GM12878 (cell line): ENCODE data around the gene FGFBP1.

Experiments
- CTCF ChIP-seq, 3 experiments: IDR thresholded peaks in 2 of 3; conservative IDR thresholded peaks in 1 of 3; 2 replicates each; pipeline ENCODE4 v1.5.1; 2011; ENCODE audit warnings: low read depth in 3 of 3, low read length in 3 of 3, mild to moderate bottlenecking in 3 of 3, control low read depth in 2 of 3, moderate library complexity in 2 of 3, inconsistent platforms in 1 of 3, mixed read lengths in 1 of 3; ENCODE audit not compliant: control insufficient read depth in 2 of 3, insufficient read depth in 1 of 3; ENCODE audit errors: extremely low read depth in 1 of 3
- EP300 ChIP-seq, 2 experiments: fragments of 150-350 bp in 1 of 2; IDR thresholded peaks; 2 replicates each; pipeline ENCODE4 v1.6.1; 2011 to 2012; ENCODE audit warnings: low read depth in 2 of 2, low read length in 2 of 2, borderline replicate concordance in 1 of 2, improper control_type of control experiment in 1 of 2, inconsistent platforms in 1 of 2; ENCODE audit not compliant: control insufficient read depth in 1 of 2
- MTA3 ChIP-seq: IDR thresholded peaks from 2 replicates; pipeline ENCODE4 v1.6.1; 2012; ENCODE audit warnings: low read length, inconsistent platforms, borderline replicate concordance
- NFYB ChIP-seq: IDR thresholded peaks from 2 replicates; pipeline ENCODE4 v1.6.1; 2011; ENCODE audit warnings: low read depth, mild to moderate bottlenecking, low read length, improper control_type of control experiment, moderate library complexity; ENCODE audit not compliant: insufficient read depth
- ZNF274 ChIP-seq: IDR thresholded peaks from one replicate; pipeline ENCODE4 v1.8.0; 2011; ENCODE audit not compliant: insufficient read length, insufficient read depth

GRCh38 chr4:15986907-15987306 is 48.4 kb upstream of the FGFBP1 start:
- peak; percentile 71 for TF ChIP-seq NFYB
- no peak for TF ChIP-seq MTA3
- TF ChIP-seq ZNF274 = no peak
- TF ChIP-seq CTCF (IDR thresholded peaks at IDR 0.05 in 2 of 3, conservative IDR thresholded peaks at IDR 0.05 in 1 of 3; ENCODE audit: control insufficient read depth in 2 of 3, extremely low read depth in 1 of 3, insufficient read depth in 1 of 3, low read depth in 3 of 3, low read length in 3 of 3) = no peak
- no peak for TF ChIP-seq EP300 (IDR thresholded peaks at IDR 0.05; ENCODE audit: borderline replicate concordance in 1 of 2, control insufficient read depth in 1 of 2, low read depth in 2 of 2, low read length in 2 of 2)
